Heart left ventricle (tissue), 16 donors: Measurements from ENCODE around the gene SLC25A21. TPM values are rescaled to one million over a fixed set of nuclear protein-coding genes. Genes with fewer than 3 reads are reported as not detected.
"Not testable (repeated sequence)": the region's sequence is repeated elsewhere in the genome, so short reads cannot be mapped to it uniquely, and the experiment has no call there.

Experiments
- ATAC-seq, 4 donors: fragments of 200-7000 bp; cut with Tn5 transposase; one replicate each; pipeline ENCODE4 v1.9.1; 2020 to 2022; ENCODE audit warnings: moderate library complexity in 4 of 4, mild to moderate bottlenecking in 3 of 4, moderate number of reproducible peaks in 1 of 4
- DNase-seq, 5 donors: peaks; one replicate each; pipeline ENCODE4 v3.0.0-alpha.2; 2020
- H3K27ac ChIP-seq, 12 donors: fragments of 200-600 bp; sonication (generic) in 4 of 12; one replicate each; pipeline versions ENCODE4 v1.5.0 to v1.8.0; 2016 to 2022; ENCODE audit warnings: mild to moderate bottlenecking in 2 of 12
- H3K27me3 ChIP-seq, 9 donors: fragments of 200-600 bp; sonication (generic) in 2 of 9; one replicate each; pipeline versions ENCODE4 v1.5.1 to v1.8.0; 2016 to 2022; ENCODE audit warnings: mild to moderate bottlenecking in 3 of 9
- H3K36me3 ChIP-seq, 9 donors: fragments of 200-600 bp; sonication (generic) in 2 of 9; one replicate each; pipeline versions ENCODE4 v1.5.0 to v1.8.0; 2018 to 2022; ENCODE audit warnings: mild to moderate bottlenecking in 2 of 9
- H3K4me1 ChIP-seq, 12 donors: fragments of 200-600 bp; sonication (generic) in 4 of 12; one replicate each; pipeline versions ENCODE4 v1.5.0 to v1.8.0; 2016 to 2022; ENCODE audit warnings: mild to moderate bottlenecking in 3 of 12
- H3K4me3 ChIP-seq, 12 donors: fragments of 200-600 bp; sonication (generic) in 4 of 12; one replicate each; pipeline versions ENCODE4 v1.5.0 to v1.8.0; 2017 to 2022; ENCODE audit warnings: mild to moderate bottlenecking in 9 of 12, moderate library complexity in 4 of 12
- H3K9me3 ChIP-seq, 12 donors: fragments of 200-600 bp; sonication (generic) in 4 of 12; one replicate each; pipeline versions ENCODE4 v1.5.0 to v1.8.0; 2016 to 2022; ENCODE audit warnings: mild to moderate bottlenecking in 1 of 12
- CTCF ChIP-seq, 12 donors: fragments of 200-600 bp; sonication (generic) in 4 of 12; IDR thresholded peaks; one replicate each; pipeline versions ENCODE4 v1.5.0 to v1.8.0; 2018 to 2022; ENCODE audit warnings: antibody characterized with exemption in 12 of 12, mild to moderate bottlenecking in 5 of 12
- POLR2A ChIP-seq, 2 donors: fragments of 450-650 bp; IDR thresholded peaks; one replicate each; pipeline ENCODE4 v1.6.1; 2017; ENCODE audit warnings: antibody characterized with exemption in 2 of 2, mild to moderate bottlenecking in 2 of 2, moderate library complexity in 2 of 2
- WGBS, 4 donors: extraction: QIAGEN DNeasy Blood & Tissue Kit in 2 of 4; methylation state at CpG; one replicate each; pipeline versions ENCODE4 v1.1.5 to v1.1.7; 2013 to 2018; 5-methylcytosine and 5-hydroxymethylcytosine counted together
- intact Hi-C, 10 donors: fragments of 100-400 bp; cut with DNase I; formaldehyde crosslinking; loops; one replicate each; pipeline versions ENCODE4 v1.11.1 to v1.14.2; 2022
- polyA plus RNA-seq, 2 donors: library from polyadenylated mRNA; stranded (reverse); fragments of 200-250 nt; gene quantifications; one replicate each; pipeline ENCODE4 v1.2.3, GENCODE V29; 2013
- total RNA-seq, 9 donors: library from RNA; depleted of rRNA in 2 of 9; stranded (reverse); fragments of >200 nt in 2 of 9; fragmentation: NEBNext Ultra II Directional in 3 of 9; extraction: Animal tissue kit (Norgen Biotek cat#: 25700) in 3 of 9; gene quantifications; one replicate each; pipeline versions ENCODE4 v1.1.0 to v1.2.4, GENCODE V29; 2016 to 2023
- donor health status: ischemic (EF 13 %, LVEDD 7.1; RV severe dilation, severe dysfunction).
- donor health status: healthy with polysubstance abuse.
- donor health status: DM: no; HTN: yes; CAD: no.
- donor health status: DM: no; HTN: no; CAD: no.
- donor health status: ischemic (EF 25% LVEDD 6.9; RV normal size, moderate dysfunction).
- donor health status: ischemic (EF 25% LVEDD 5.7; RV mildly dilated, moderate dysfunction).
- donor health status: healthy.
- donor health status: DM: yes; HTN: yes; CAD: no.
- donor health status: ischemic (EF 35%, LVEDD 5.7; RV mildly dilated, moderate dysfunction).
- donor health status: nonischemic (EF 11% LVEDD 7.7; RV severe dilation, severe dysfunction).
- donor health status: DM: yes; HTN: yes; CAD: no.
- donor health status: PGD.
- donor health status: ischemic (EF 29% LVEDD 5.4; RV normal size, mild dysfunction).
- donor health status: nonischemic (EF 23%, LVEDD 6.1; RV moderate dilation, normal function).

Gene SLC25A21
- total and polyA plus RNA-seq, 11 donors, result 0.12 to 1.6 (median 0.24) TPM; not detected in 1

- no peaks in the 10 kb centered on the region for H3K27me3 ChIP-seq
- no peak for DNase-seq
- H3K4me3 ChIP-seq, result no peak overlapping the region
- 84 to 89% (median 87%) methylated on average over 2 of the region's 2 CpGs for WGBS, 4 donors
- TF ChIP-seq CTCF (IDR thresholded peaks at IDR 0.05) (no peak), POLR2A (IDR thresholded peaks at IDR 0.05) (no peak)
- peaks cover 0 to 15% (median 0%) of the 10 kb centered on the region in 12 donors for H3K4me1 ChIP-seq
- H3K36me3 ChIP-seq, result no peaks in the 10 kb centered on the region
- no peak overlapping the region for H3K27ac ChIP-seq
- intact Hi-C loops, result no loop called here
- no peak for ATAC-seq
- peaks cover 0 to 3% (median 0%) of the 10 kb centered on the region in 12 donors for H3K9me3 ChIP-seq
These were observed 22.3 kb upstream of the SLC25A21 start for GRCh38 chr14:37194698-37195097.

GRCh38 chr14:37189733-37190132, 17.3 kb upstream of the SLC25A21 start:
- H3K27ac ChIP-seq, ATAC-seq, H3K36me3 ChIP-seq, H3K4me3 ChIP-seq, H3K4me1 ChIP-seq, intact Hi-C loops, H3K9me3 ChIP-seq, H3K27me3 ChIP-seq, DNase-seq: not testable (repeated sequence)
- WGBS, 4 donors, result 88 to 95% (median 91%) methylated on average over 2 of the region's 2 CpGs

- ATAC-seq, intact Hi-C loops, DNase-seq, H3K36me3 ChIP-seq, H3K9me3 ChIP-seq, H3K4me1 ChIP-seq, H3K27ac ChIP-seq, H3K4me3 ChIP-seq: not testable (repeated sequence)
- H3K27me3 ChIP-seq, result peaks cover 0 to 14% (median 0%) of the 10 kb centered on the region in 9 donors
- 60 to 64% (median 63%) methylated on average over 9 of the region's 9 CpGs for WGBS, 4 donors
These were observed 15.6 kb upstream of the SLC25A21 start for GRCh38 chr14:37187840-37188577.

- ATAC-seq (no peak), DNase-seq (no peak)
- Histone ChIP-seq H3K9me3 (peaks cover 0 to 3% (median 0%) of the 10 kb centered on the region in 12 donors), H3K27ac (no peak overlapping the region), H3K4me3 (no peak overlapping the region), H3K27me3 (peaks cover 0 to 14% (median 0%) of the 10 kb centered on the region in 9 donors), H3K4me1 (no peaks in the 10 kb centered on the region), H3K36me3 (no peaks in the 10 kb centered on the region)
- intact Hi-C loops, result no loop called here
- WGBS, 4 donors, result 58 to 69% (median 67%) methylated on average over 3 of the region's 3 CpGs
- TF ChIP-seq POLR2A (IDR thresholded peaks at IDR 0.05) (no peak), CTCF (IDR thresholded peaks at IDR 0.05) (no peak)
These were observed 14.9 kb upstream of the SLC25A21 start for GRCh38 chr14:37187294-37187693.

- no peak for DNase-seq
These were observed 14.5 kb upstream of the SLC25A21 start for GRCh38 chr14:37186865-37187264.

More at GRCh38 chr14:37186865-37187264, 14.5 kb upstream of the SLC25A21 start:
- Histone ChIP-seq H3K36me3 (no peaks in the 10 kb centered on the region), H3K27me3 (peaks cover 0 to 14% (median 0%) of the 10 kb centered on the region in 9 donors), H3K27ac (no peak overlapping the region), H3K4me1 (no peaks in the 10 kb centered on the region), H3K9me3 (peaks cover 0 to 3% (median 0%) of the 10 kb centered on the region in 12 donors), H3K4me3 (no peak overlapping the region)
- TF ChIP-seq CTCF (IDR thresholded peaks at IDR 0.05), result no peak
- TF ChIP-seq POLR2A (IDR thresholded peaks at IDR 0.05), result no peak
- ATAC-seq, result no peak
- intact Hi-C loops, result no loop called here
- 83 to 95% (median 88%) methylated on average over 1 of the region's 1 CpG for WGBS, 4 donors
